Spleen (tissue), 11 donors: ENCODE results near the gene MAGOHB. TPM values are rescaled to one million over a fixed set of nuclear protein-coding genes. Genes with fewer than 3 reads are reported as not detected.

Experiments
- DNase-seq: peaks from one replicate; pipeline ENCODE4 v3.0.0-alpha.2; 2020
- H3K27ac ChIP-seq, 8 donors: fragments of 200-600 bp; sonication (generic) in 7 of 8; 1 replicate in 4 of 8; 2 replicates in 4 of 8; pipeline versions ENCODE4 v1.5.0 to v1.8.0; 2016 to 2021; ENCODE audit warnings: inconsistent platforms in 4 of 8, mild to moderate bottlenecking in 4 of 8, moderate library complexity in 1 of 8
- H3K27me3 ChIP-seq, 7 donors: fragments of 200-600 bp; sonication (generic) in 6 of 7; replicated peaks in 1 of 7; 1 replicate in 4 of 7; 2 replicates in 3 of 7; pipeline versions ENCODE4 v1.5.0 to v1.8.0; 2016 to 2021; ENCODE audit warnings: inconsistent platforms in 3 of 7, mild to moderate bottlenecking in 1 of 7
- H3K36me3 ChIP-seq, 6 donors: fragments of 200-600 bp; sonication (generic) in 5 of 6; 1 replicate in 4 of 6; 2 replicates in 2 of 6; pipeline versions ENCODE4 v1.5.0 to v1.8.0; 2016 to 2021; ENCODE audit warnings: inconsistent platforms in 2 of 6
- H3K4me1 ChIP-seq, 6 donors: fragments of 200-600 bp; sonication (generic) in 5 of 6; 1 replicate in 3 of 6; 2 replicates in 3 of 6; pipeline versions ENCODE4 v1.5.0 to v1.8.0; 2016 to 2021; ENCODE audit warnings: inconsistent platforms in 3 of 6
- H3K4me3 ChIP-seq, 8 donors: fragments of 200-600 bp; sonication (generic) in 7 of 8; 1 replicate in 4 of 8; 2 replicates in 4 of 8; pipeline versions ENCODE4 v1.5.0 to v1.8.0; 2016 to 2021; ENCODE audit warnings: inconsistent platforms in 4 of 8, mild to moderate bottlenecking in 4 of 8, moderate library complexity in 2 of 8
- H3K9me3 ChIP-seq, 8 donors: fragments of 200-600 bp; sonication (generic) in 7 of 8; 1 replicate in 4 of 8; 2 replicates in 4 of 8; pipeline versions ENCODE4 v1.5.0 to v1.8.0; 2016 to 2021; ENCODE audit warnings: inconsistent platforms in 4 of 8
- POLR2A ChIP-seq, 3 donors: fragments of 450-650 bp; IDR thresholded peaks; one replicate each; pipeline ENCODE4 v1.5.1; 2017; ENCODE audit warnings: antibody characterized with exemption in 3 of 3, mild to moderate bottlenecking in 1 of 3
- POLR2AphosphoS5 ChIP-seq, 3 donors: sonication (generic); formaldehyde crosslinking; IDR thresholded peaks; one replicate each; pipeline ENCODE4 v1.5.1; 2017; ENCODE audit warnings: antibody characterized with exemption in 3 of 3
- WGBS, 5 donors: extraction: QIAGEN DNeasy Blood & Tissue Kit in 3 of 5; methylation state at CpG; one replicate each; pipeline versions ENCODE4 v1.1.5 to v1.1.7; 2013 to 2018; 5-methylcytosine and 5-hydroxymethylcytosine counted together
- intact Hi-C: fragments of 100-400 bp; cut with DNase I; formaldehyde crosslinking; loops from one replicate; pipeline ENCODE4 v1.15.0; 2023; ENCODE audit warnings: low total_unique reads
- polyA plus RNA-seq, 3 donors: library from polyadenylated mRNA; stranded (reverse); fragments of 200-250 nt; gene quantifications; one replicate each; pipeline ENCODE4 v1.2.1, GENCODE V29; 2013
- total RNA-seq, 7 donors: library from RNA; depleted of rRNA in 3 of 7; stranded (reverse); fragments of >200 nt in 3 of 7; fragmentation: NEBNext Ultra II Directional in 4 of 7; extraction: Animal tissue kit (Norgen Biotek cat#: 25700) in 4 of 7; gene quantifications; one replicate each; pipeline versions ENCODE4 v1.1.0 to v1.2.1, GENCODE V29; 2016 to 2021
- TF ChIP-seq, protein P1 (sequence below), 11 experiments: fragments of 200-600 bp in 7 of 11; fragments of 450-650 bp in 4 of 11; sonication (generic) in 4 of 11; IDR thresholded peaks in 8 of 11; conservative IDR thresholded peaks in 3 of 11; 1 replicate in 7 of 11; 2 replicates in 4 of 11; pipeline versions ENCODE4 v1.4.0 to v1.8.0; 2016 to 2021; ENCODE audit warnings: antibody characterized with exemption in 11 of 11, inconsistent platforms in 4 of 11, mild to moderate bottlenecking in 1 of 11
- donor health status: healthy with polysubstance abuse.
- donor health status: DM: no; HTN: no; CAD: no; lungs with moderate emphysema.
- donor health status: DM: no; HTN: no; CAD: no.
- donor health status: Bipolar disorder and iron deficiency.
- donor health status: healthy.
- donor health status: DM: no; HTN: no; CAD: no.
- donor health status: DM: yes; HTN: yes; CAD: no.

MAGOHB gene
- total and polyA plus RNA-seq, 10 donors: 12.6 to 27.1 (median 20.0) TPM

- Histone ChIP-seq H3K4me3 (no peak overlapping the region), H3K36me3 (no peaks in the 10 kb centered on the region), H3K27me3 (no peaks in the 10 kb centered on the region), H3K9me3 (no peaks in the 10 kb centered on the region), H3K27ac (no peak overlapping the region), H3K4me1 (no peaks in the 10 kb centered on the region)
- no peak for DNase-seq
- WGBS, 5 donors: 85 to 96% (median 91%) methylated on average over 11 of the region's 11 CpGs
- intact Hi-C loops: no loop called here
- TF ChIP-seq, protein P1, sequence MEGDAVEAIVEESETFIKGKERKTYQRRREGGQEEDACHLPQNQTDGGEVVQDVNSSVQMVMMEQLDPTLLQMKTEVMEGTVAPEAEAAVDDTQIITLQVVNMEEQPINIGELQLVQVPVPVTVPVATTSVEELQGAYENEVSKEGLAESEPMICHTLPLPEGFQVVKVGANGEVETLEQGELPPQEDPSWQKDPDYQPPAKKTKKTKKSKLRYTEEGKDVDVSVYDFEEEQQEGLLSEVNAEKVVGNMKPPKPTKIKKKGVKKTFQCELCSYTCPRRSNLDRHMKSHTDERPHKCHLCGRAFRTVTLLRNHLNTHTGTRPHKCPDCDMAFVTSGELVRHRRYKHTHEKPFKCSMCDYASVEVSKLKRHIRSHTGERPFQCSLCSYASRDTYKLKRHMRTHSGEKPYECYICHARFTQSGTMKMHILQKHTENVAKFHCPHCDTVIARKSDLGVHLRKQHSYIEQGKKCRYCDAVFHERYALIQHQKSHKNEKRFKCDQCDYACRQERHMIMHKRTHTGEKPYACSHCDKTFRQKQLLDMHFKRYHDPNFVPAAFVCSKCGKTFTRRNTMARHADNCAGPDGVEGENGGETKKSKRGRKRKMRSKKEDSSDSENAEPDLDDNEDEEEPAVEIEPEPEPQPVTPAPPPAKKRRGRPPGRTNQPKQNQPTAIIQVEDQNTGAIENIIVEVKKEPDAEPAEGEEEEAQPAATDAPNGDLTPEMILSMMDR (IDR thresholded peaks at IDR 0.05 in 8 of 11, conservative IDR thresholded peaks at IDR 0.05 in 3 of 11): no peak
- TF ChIP-seq POLR2A (IDR thresholded peaks at IDR 0.05) (no peak), POLR2AphosphoS5 (IDR thresholded peaks at IDR 0.05) (no peak)
Measured at GRCh38 chr12:10571141-10571540, 42.3 kb downstream of the MAGOHB start.

- H3K36me3 ChIP-seq: no peaks in the 10 kb centered on the region
- no peak overlapping the region for H3K4me3 ChIP-seq
- 74 to 92% (median 88%) methylated on average over 3 of the region's 3 CpGs for WGBS, 5 donors
- no peaks in the 10 kb centered on the region for H3K27me3 ChIP-seq
- no peaks in the 10 kb centered on the region for H3K9me3 ChIP-seq
- H3K27ac ChIP-seq: no peak overlapping the region
- no peak for DNase-seq
- no peaks in the 10 kb centered on the region for H3K4me1 ChIP-seq
- intact Hi-C loops: no loop called here
- TF ChIP-seq, protein P1 (IDR thresholded peaks at IDR 0.05 in 8 of 11, conservative IDR thresholded peaks at IDR 0.05 in 3 of 11): no peak
- no peak for TF ChIP-seq POLR2A (IDR thresholded peaks at IDR 0.05)
- no peak for TF ChIP-seq POLR2AphosphoS5 (IDR thresholded peaks at IDR 0.05)
Measured at GRCh38 chr12:10567813-10568212, 45.6 kb downstream of the MAGOHB start.

DNA sequence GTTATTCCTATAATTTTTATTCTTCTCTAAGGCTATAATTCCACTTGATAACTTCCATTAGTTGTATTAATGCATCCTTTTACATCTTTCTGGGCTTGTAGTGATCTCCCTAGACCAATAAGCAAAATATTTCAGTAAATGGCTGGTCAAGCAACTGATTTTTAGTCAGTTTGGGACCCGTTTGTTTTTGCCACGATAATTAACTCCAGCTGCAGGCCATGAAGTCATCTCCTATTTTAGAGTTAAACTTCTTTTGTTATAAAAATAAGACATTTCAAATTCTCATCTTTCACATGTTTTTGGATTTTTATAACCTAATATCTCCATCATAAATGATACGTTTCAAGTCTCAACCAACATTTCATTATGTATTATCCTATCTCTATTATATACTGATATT, 49.4 kb downstream of the MAGOHB start:
- WGBS, 5 donors: 69 to 87% (median 83%) methylated on average over 3 of the region's 3 CpGs

DNA sequence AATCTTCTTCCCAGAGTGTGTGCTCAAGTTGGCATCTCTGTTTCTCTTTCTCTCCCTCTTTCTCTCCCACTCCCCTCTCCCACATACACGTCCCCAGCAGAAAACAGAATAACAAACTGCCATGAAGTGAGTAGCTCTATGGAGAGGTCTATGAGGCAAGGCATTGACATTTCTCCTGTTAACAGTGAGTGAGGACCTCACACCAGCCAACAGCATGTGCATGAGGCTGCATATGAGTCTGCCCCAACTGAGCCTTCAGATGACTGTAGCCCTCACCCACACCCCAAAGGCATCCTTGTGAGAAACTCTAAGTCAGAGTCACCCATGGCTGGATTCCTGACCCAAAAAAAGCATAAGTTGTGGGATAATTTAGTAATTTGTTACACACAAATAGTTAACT, 50.4 kb downstream of the MAGOHB start:
- DNase-seq: no peak
- intact Hi-C loops: loop anchor here (5.0 kb wide), 2 partner anchors 236 to 326 kb away; no protein-coding TSS in a partner anchor
- Histone ChIP-seq H3K4me1 (peaks cover 0 to 2% (median 0%) of the 10 kb centered on the region in 6 donors), H3K27ac (no peak overlapping the region), H3K9me3 (no peaks in the 10 kb centered on the region), H3K36me3 (no peaks in the 10 kb centered on the region), H3K27me3 (no peaks in the 10 kb centered on the region), H3K4me3 (no peak overlapping the region)
- 79 to 100% (median 88%) methylated on average over 1 of the region's 1 CpG for WGBS, 5 donors
- TF ChIP-seq, protein P1 (IDR thresholded peaks at IDR 0.05 in 8 of 11, conservative IDR thresholded peaks at IDR 0.05 in 3 of 11): no peak
- TF ChIP-seq POLR2AphosphoS5 (IDR thresholded peaks at IDR 0.05) (no peak), POLR2A (IDR thresholded peaks at IDR 0.05) (no peak)

More for the DNA sequence above, 49.4 kb downstream of the MAGOHB start:
- H3K4me3 ChIP-seq: no peak overlapping the region
- H3K36me3 ChIP-seq: no peaks in the 10 kb centered on the region
- intact Hi-C loops: loop anchor here (5.0 kb wide), 2 partner anchors 237 to 327 kb away; no protein-coding TSS in a partner anchor
- H3K27ac ChIP-seq: no peak overlapping the region
- no peaks in the 10 kb centered on the region for H3K27me3 ChIP-seq
- no peaks in the 10 kb centered on the region for H3K9me3 ChIP-seq
- H3K4me1 ChIP-seq: no peaks in the 10 kb centered on the region
- no peak for DNase-seq
- TF ChIP-seq, protein P1 (IDR thresholded peaks at IDR 0.05 in 8 of 11, conservative IDR thresholded peaks at IDR 0.05 in 3 of 11): no peak
- TF ChIP-seq POLR2AphosphoS5 (IDR thresholded peaks at IDR 0.05): no peak
- no peak for TF ChIP-seq POLR2A (IDR thresholded peaks at IDR 0.05)
